Urothelium cell line (cell line): ENCODE measurements around the gene COL4A2.

Experiments used
- DNase-seq: peaks from one replicate; pipeline ENCODE4 v3.0.0; 2011; ENCODE audit warnings: low spot score, mixed read lengths
- FAIRE-seq: peaks from 2 replicates; lab custom pipeline; 2011; peaks lifted over from hg19 to GRCh38; lab: Jason Lieb, UNC

Gene COL4A2

DNA sequence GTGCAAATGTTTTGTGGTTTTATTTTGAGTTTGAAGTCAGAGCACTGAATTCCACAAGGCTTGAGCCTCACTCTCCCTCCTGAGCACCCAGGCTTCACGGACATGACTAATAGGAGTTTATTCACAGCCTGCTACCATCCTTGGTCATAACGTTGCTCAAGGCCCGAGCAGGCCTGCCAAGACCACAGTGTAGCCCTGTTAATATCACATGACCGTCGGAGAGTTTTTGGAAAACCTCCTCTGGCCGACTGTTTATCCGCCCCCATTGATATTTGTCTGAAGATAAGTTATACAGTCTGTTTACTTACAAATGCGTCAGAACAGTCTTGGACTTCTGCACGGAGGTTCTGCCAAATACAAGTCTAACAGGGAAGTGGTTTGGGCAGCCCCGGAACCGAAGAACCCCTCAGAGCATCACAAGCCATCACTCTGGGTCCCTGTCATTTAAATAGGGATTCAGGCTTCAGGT lies 89.9 kb downstream of the COL4A2 start:
- FAIRE-seq (peak; percentile 67), DNase-seq (peak; percentile 74)

GRCh38 chr13:110397436-110398115 lies 90.5 kb downstream of the COL4A2 start:
- FAIRE-seq (no peak), DNase-seq (no peak)

DNA sequence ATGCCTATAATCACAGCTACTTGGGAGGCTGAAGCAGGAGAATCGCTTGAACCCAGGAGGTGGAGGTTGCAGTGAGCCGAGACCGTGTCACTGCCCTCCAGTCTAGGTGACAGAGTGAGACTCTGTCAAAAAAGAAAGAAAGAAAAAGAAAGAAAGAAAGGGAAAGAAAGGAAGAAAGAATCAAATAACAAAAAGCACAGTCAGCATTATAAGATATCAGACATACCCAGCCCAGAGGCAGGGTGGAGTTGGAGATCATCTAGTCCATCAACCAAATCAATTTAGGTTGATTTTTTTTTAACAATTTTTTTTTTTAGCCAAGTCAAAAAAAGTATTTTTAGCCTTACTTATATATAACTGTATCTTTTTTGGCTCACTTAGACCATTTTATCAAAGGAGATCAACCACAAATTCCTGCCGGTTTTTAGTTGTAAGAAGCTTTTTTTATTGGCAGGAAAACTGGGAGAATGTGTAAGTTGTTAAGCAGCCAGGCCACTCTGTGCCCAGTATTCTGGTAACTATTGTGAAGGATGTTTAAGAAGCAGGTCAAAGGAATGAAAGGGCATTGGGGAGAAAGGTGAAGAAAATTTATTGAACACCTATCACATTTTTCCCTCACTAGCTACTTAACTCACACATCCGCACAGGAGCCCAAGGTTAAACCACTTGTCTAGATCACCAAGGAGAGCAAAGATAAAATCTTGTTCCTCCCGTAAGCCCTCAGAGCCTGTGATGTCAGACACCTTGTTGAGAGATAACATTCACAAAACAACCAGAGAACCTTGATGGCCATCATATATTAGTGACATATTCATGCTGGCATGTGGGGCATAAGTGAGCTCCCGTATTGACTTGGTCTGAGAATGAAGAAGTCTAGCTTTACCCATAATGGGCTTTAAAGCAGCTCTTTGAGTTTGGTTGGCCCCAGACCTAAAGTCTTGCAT lies 91.8 kb downstream of the COL4A2 start:
- no peak for DNase-seq
- no peak for FAIRE-seq

DNA sequence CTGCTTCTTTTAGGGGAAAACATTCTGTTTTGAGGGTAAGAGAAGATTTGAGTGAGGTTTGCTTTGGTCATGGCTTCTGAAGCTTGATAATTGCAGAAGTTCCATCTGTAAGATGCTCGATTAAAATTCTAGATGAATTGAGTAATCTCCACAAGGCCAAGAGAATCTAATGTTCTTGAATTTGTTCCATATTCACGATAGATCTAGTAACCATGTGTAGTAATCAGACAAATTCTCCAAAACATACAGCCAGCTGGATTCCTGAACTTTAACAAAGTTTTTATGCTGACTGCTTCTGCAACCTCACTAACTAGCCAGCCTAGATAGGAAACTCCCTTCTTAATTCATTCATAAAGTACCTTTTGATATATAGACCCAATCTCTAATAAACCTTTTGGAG lies 92.7 kb downstream of the COL4A2 start:
- DNase-seq (no peak), FAIRE-seq (no peak)

GRCh38 chr13:110400786-110401533 lies 93.9 kb downstream of the COL4A2 start:
- DNase-seq (no peak), FAIRE-seq (no peak)

DNA sequence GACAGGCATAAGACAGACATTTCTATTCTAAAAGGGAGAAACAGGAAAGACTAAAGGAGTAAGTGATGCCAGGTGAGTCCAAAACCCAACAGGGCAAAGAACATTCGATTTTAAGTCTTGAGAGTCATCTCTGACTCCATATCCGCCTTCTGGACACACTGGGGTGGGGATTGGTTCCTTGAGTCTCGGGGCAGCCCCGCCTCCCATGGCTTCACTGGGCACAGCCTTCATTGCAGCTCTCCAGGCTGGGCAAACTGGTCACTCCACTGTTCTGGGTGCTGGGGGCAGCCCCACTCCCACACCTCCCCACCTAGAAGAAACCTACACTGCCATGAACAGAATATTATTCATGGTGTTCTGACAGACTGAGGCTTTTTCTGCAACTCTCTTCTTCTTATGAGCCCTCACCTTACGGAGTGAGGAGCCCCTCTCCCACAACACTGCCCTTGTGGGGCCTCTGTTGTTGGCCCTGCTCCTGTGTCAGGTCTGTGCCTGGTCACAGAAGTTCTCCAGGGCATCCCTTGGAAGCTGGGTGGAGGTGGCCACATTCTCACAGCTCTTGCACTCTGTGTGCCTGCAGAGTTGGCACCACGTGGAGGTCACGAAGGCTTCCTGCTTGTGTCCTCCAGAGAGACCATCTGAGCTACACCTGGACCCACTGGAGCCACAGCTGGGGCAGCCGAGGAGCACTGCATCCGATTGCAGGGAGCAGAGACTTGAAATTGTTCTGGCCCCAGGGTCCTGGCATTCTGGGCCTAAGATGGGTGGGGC lies 95.4 kb downstream of the COL4A2 start:
- FAIRE-seq: no peak

GRCh38 chr13:110403315-110403714 lies 96.2 kb downstream of the COL4A2 start:
- no peak for DNase-seq
- no peak for FAIRE-seq

More for the DNA sequence above, 95.4 kb downstream of the COL4A2 start:
- DNase-seq: no peak

GRCh38 chr13:110403721-110404120 lies 96.6 kb downstream of the COL4A2 start:
- FAIRE-seq (no peak), DNase-seq (no peak)

GRCh38 chr13:110404321-110404720 lies 97.2 kb downstream of the COL4A2 start:
- FAIRE-seq (no peak), DNase-seq (no peak)

- FAIRE-seq: no peak
- DNase-seq: no peak
Observed at GRCh38 chr13:110405597-110406450, 98.7 kb downstream of the COL4A2 start.

DNA sequence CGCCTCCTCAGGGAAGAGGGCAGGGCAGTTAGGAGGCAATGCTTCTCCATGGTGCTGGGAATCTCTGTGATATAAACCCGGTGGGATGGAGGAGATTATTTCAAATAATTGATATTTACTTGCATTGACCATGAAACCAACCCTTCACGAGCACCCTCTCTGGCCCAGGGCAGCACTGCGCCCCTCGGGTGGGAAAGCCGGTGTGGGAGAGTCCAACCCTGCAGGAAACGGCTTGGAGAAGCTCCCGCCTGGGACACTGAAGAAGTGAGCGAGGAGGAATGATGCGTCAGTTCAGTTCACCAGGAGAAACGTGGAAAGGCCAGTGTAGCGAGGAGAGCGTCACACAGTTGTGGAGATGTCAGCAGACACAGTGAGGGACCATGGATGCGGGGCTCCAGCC lies 99.9 kb downstream of the COL4A2 start:
- DNase-seq (no peak), FAIRE-seq (no peak)

- DNase-seq (no peak), FAIRE-seq (no peak)
Observed at GRCh38 chr13:110407531-110407930, 100.4 kb downstream of the COL4A2 start.

GRCh38 chr13:110408286-110408685 lies 101.2 kb downstream of the COL4A2 start:
- DNase-seq: no peak
- FAIRE-seq: no peak

DNA sequence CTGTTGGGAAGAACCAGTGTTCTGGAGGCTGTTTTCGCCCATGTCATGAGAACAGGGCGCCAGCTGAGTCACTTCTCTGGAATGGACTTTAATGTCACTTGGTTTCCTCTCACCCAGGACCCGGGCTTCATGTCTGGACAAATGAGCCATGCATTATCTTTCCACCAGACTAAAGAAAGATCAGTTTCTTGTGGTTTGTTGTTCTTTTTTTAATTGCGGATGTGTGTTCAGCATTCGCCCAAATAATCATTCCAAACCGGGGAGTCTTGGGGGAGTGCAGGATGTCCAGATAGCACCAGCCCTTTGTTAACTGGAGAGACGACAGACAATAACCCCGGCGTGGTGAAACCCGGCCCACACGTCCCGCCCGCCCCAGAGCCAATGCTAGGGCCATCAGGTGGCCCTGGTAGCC lies 102.5 kb downstream of the COL4A2 start:
- FAIRE-seq (no peak), DNase-seq (peak; percentile 62)

DNA sequence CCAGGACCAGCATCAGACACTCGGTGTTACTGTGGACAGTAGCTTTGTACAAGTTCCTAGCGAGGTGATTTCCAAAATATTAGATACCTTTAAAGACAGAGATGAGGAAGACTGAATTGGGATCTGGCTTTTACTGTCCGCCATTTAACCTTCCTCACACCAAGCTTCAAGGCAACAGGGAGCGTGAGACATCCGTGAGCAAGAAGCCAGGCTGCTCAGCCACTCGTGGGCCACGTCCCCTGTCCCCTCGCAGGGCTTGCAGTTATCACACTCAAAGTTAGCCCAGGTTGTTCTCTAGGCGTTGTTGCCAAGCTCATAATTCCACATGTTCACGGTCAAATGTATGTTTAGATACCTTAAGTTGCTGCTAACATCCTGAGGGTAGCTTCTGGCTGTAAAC lies 102.9 kb downstream of the COL4A2 start:
- FAIRE-seq (no peak), DNase-seq (no peak)

DNA sequence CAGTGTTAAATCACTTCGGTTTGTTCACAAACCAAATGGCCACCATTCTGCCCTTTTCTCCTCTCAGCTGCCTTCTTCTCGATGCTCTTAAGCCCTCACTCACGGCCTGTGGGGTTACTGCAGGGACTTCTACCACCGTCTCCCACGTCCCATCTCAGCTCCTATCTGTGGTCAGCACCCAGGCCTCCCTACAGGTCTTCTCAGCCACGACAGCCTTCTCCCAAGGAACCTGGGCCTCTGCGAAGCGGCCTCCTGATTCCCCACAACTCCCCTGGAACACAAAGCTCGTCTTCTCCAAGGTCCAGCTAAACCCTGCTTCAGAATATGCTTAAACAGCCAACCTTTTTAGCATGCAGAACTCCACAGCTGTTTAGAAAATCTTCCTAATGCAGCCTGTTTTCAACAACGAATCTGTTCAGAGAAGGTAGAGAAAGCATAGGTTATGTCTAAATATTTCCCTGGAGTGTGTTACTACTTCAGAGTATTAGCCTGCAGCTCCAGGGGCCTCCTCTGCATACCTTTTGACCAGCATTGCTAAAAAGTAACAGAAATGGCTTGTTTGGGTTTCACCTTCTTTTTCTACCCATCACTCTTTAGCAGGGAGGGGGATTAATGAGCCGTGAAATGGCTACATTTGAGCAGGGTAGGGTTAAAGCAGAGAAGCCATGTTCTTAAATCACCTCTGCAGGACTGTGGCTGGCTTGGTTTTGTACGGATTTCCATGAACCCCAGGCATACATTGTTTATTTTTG lies 104.0 kb downstream of the COL4A2 start:
- FAIRE-seq (no peak), DNase-seq (no peak)

GRCh38 chr13:110411688-110412059 lies 104.6 kb downstream of the COL4A2 start:
- no peak for FAIRE-seq

GRCh38 chr13:110412132-110412914 lies 105.2 kb downstream of the COL4A2 start:
- no peak for FAIRE-seq
- peak; percentile 80 for DNase-seq

More at GRCh38 chr13:110411688-110412059, 104.6 kb downstream of the COL4A2 start:
- no peak for DNase-seq
